GM23338 (cell line): ENCODE measurements around the gene WWOX. TPM values are rescaled to one million over a fixed set of nuclear protein-coding genes. Genes with fewer than 3 reads are reported as not detected.

Experiments
- ATAC-seq: fragments of 200-7000 bp; cut with Tn5 transposase; 3 replicates; pipeline ENCODE4 v1.9.1; 2020
- DNase-seq: peaks from one replicate; pipeline ENCODE4 v3.0.0-alpha.2; 2015; ENCODE audit warnings: low spot score
- H2AFZ ChIP-seq: fragments of 200-600 bp; sonication (generic); 2 replicates; pipeline ENCODE4 v1.8.0; 2016; ENCODE audit warnings: antibody characterized with exemption, mild to moderate bottlenecking, moderate library complexity
- H3F3A ChIP-seq: fragments of 200-600 bp; sonication (generic); replicated peaks from 2 replicates; pipeline ENCODE4 v1.8.0; 2017; ENCODE audit warnings: antibody characterized with exemption, mixed run types, low read depth
- H3K27ac ChIP-seq: fragments of 200-600 bp; sonication (generic); 2 replicates; pipeline ENCODE4 v1.6.1; 2016; ENCODE audit warnings: low read depth
- H3K27me3 ChIP-seq: fragments of 200-600 bp; sonication (generic); 2 replicates; pipeline ENCODE4 v1.8.0; 2016; ENCODE audit warnings: mild to moderate bottlenecking, mixed run types, moderate library complexity; ENCODE audit not compliant: insufficient read depth
- H3K36me3 ChIP-seq: fragments of 200-600 bp; sonication (generic); 2 replicates; pipeline ENCODE4 v1.8.0; 2016; ENCODE audit warnings: mild to moderate bottlenecking; ENCODE audit not compliant: insufficient read depth
- H3K4me1 ChIP-seq: fragments of 200-600 bp; sonication (generic); 2 replicates; pipeline ENCODE4 v1.8.0; 2016; ENCODE audit warnings: mild to moderate bottlenecking, moderate library complexity; ENCODE audit not compliant: insufficient read depth
- H3K4me2 ChIP-seq: fragments of 200-600 bp; sonication (generic); 2 replicates; pipeline ENCODE4 v1.7.1; 2017; ENCODE audit warnings: mixed run types
- H3K4me3 ChIP-seq: fragments of 200-600 bp; sonication (generic); 2 replicates; pipeline ENCODE4 v1.6.1; 2016; ENCODE audit warnings: mixed run types
- H3K79me2 ChIP-seq: fragments of 200-600 bp; sonication (generic); replicated peaks from 2 replicates; pipeline ENCODE4 v1.8.0; 2017; ENCODE audit warnings: mild to moderate bottlenecking; ENCODE audit not compliant: insufficient read depth
- H3K9me2 ChIP-seq: fragments of 200-600 bp; sonication (generic); 2 replicates; pipeline ENCODE4 v1.8.0; 2017; ENCODE audit not compliant: insufficient read depth
- H4K20me1 ChIP-seq: fragments of 200-600 bp; sonication (generic); replicated peaks from 2 replicates; pipeline ENCODE4 v1.8.0; 2017; ENCODE audit warnings: mild to moderate bottlenecking; ENCODE audit not compliant: insufficient read depth
- H3K27ac Mint-ChIP-seq: 2 replicates; pipeline ENCODE4 v1.8.0; 2020; ENCODE audit warnings: inconsistent platforms, mild to moderate bottlenecking, moderate library complexity, mixed read lengths
- H3K27me3 Mint-ChIP-seq: 3 replicates; pipeline ENCODE4 v1.8.0; 2022; ENCODE audit warnings: low read depth, mild to moderate bottlenecking, moderate library complexity, mixed read lengths, inconsistent platforms; ENCODE audit not compliant: insufficient read depth, poor library complexity
- H3K36me3 Mint-ChIP-seq: 3 replicates; pipeline ENCODE4 v1.8.0; 2021; ENCODE audit warnings: low read depth, mild to moderate bottlenecking, inconsistent platforms, moderate library complexity, mixed read lengths
- H3K4me1 Mint-ChIP-seq: 3 replicates; pipeline ENCODE4 v1.8.0; 2020; ENCODE audit warnings: mild to moderate bottlenecking, inconsistent platforms, mixed read lengths
- H3K4me3 Mint-ChIP-seq: 3 replicates; pipeline ENCODE4 v1.8.0; 2021; ENCODE audit warnings: moderate library complexity, mild to moderate bottlenecking, inconsistent platforms, mixed read lengths
- H3K9me3 Mint-ChIP-seq: 3 replicates; pipeline ENCODE4 v1.8.0; 2020; ENCODE audit warnings: moderate library complexity, mild to moderate bottlenecking, inconsistent platforms, mixed read lengths
- CREB1 ChIP-seq: fragments of 250-450 bp; sonication (Bioruptor Pico); IDR thresholded peaks from 2 replicates; pipeline ENCODE4 v1.5.0; 2020; ENCODE audit warnings: low read depth, mild to moderate bottlenecking, moderate library complexity
- CTCF ChIP-seq, 2 experiments: fragments of 200-600 bp in 1 of 2; sonication (generic) in 1 of 2; conservative IDR thresholded peaks; 2 replicates each; pipeline versions ENCODE4 v1.5.1 to v1.6.1; 2016 to 2017; ENCODE audit warnings: antibody characterized with exemption in 2 of 2, low read depth in 2 of 2, mild to moderate bottlenecking in 2 of 2, moderate library complexity in 1 of 2
- ETS1 ChIP-seq: IDR thresholded peaks from 2 replicates; pipeline ENCODE4 v1.6.1; 2016; ENCODE audit warnings: antibody characterized with exemption
- EZH2 ChIP-seq: fragments of 200-600 bp; sonication (generic); IDR thresholded peaks from one replicate; pipeline ENCODE4 v1.8.0; 2017; ENCODE audit warnings: antibody characterized with exemption, mild to moderate bottlenecking, low read depth; ENCODE audit not compliant: unreplicated experiment
- EZH2phosphoT487 ChIP-seq: fragments of 200-600 bp; sonication (generic); IDR thresholded peaks from one replicate; pipeline ENCODE4 v1.8.1; 2018; ENCODE audit warnings: antibody characterized with exemption; ENCODE audit not compliant: unreplicated experiment
- JUNB ChIP-seq: IDR thresholded peaks from one replicate; pipeline ENCODE4 v1.6.1; 2016; ENCODE audit warnings: antibody characterized with exemption; ENCODE audit not compliant: unreplicated experiment
- NANOG ChIP-seq: IDR thresholded peaks from 2 replicates; pipeline ENCODE4 v1.6.1; 2016; ENCODE audit warnings: antibody characterized with exemption, borderline replicate concordance
- POLR2AphosphoS5 ChIP-seq: IDR thresholded peaks from 2 replicates; pipeline ENCODE4 v1.6.1; 2016; ENCODE audit warnings: antibody characterized with exemption, low read depth
- REST ChIP-seq: IDR thresholded peaks from one replicate; pipeline ENCODE4 v1.6.1; 2018; ENCODE audit warnings: antibody characterized with exemption; ENCODE audit not compliant: unreplicated experiment
- STAT1 ChIP-seq: IDR thresholded peaks from one replicate; pipeline ENCODE4 v1.6.1; 2016; ENCODE audit warnings: antibody characterized with exemption; ENCODE audit not compliant: unreplicated experiment
- ZNF114 ChIP-seq: fragments of 250-450 bp; sonication (Bioruptor Pico); IDR thresholded peaks from 2 replicates; pipeline ENCODE4 v1.5.0; 2020; ENCODE audit warnings: mild to moderate bottlenecking, moderate library complexity
- ZNF331 ChIP-seq: fragments of 250-450 bp; sonication (Bioruptor Pico); IDR thresholded peaks from 2 replicates; pipeline ENCODE4 v1.5.0; 2020; ENCODE audit warnings: low read depth, mild to moderate bottlenecking, moderate library complexity
- polyA plus RNA-seq: library from polyadenylated mRNA; unstranded; fragments of >200 nt; fragmentation: Nextera tagmentation; extraction: Ambion mirVana; gene quantifications from 2 replicates; pipeline ENCODE4 v1.2.1, GENCODE V29; 2016
- total RNA-seq: library from RNA; depleted of rRNA; stranded (reverse); fragments of >200 nt; shearing (Covaris generic); gene quantifications from 2 replicates; pipeline ENCODE4 v1.2.3, GENCODE V29; 2014

Gene WWOX
- total and polyA plus RNA-seq, 2 experiments from 2014 or later, result 10.0 to 19.3 TPM

GRCh38 chr16:78648517-78648916 is 549.1 kb downstream of the WWOX start (continued):
- TF ChIP-seq REST (no peak), ZNF331 (CRISPR knock-in tag) (no peak), CREB1 (no peak), ZNF114 (no peak), NANOG (no peak), EZH2phosphoT487 (no peak)

- no peaks in the 10 kb centered on the region for H3K36me3 Mint-ChIP-seq
- H3F3A ChIP-seq, result no peaks in the 10 kb centered on the region
- H3K4me3 ChIP-seq, result no peak overlapping the region
- H3K4me3 Mint-ChIP-seq, result no peak overlapping the region
- H3K27ac ChIP-seq, result no peak overlapping the region
- no peak overlapping the region for H3K4me2 ChIP-seq
- H3K36me3 ChIP-seq, result no peaks in the 10 kb centered on the region
- H3K4me1 ChIP-seq, result peaks cover 3% of the 10 kb centered on the region; the same call in 1 of the 2 replicates
- peaks cover 3% of the 10 kb centered on the region; the same call in 2 of the 3 replicates for H3K4me1 Mint-ChIP-seq
- no peaks in the 10 kb centered on the region for H3K27me3 ChIP-seq
- H3K27me3 Mint-ChIP-seq, result no peaks in the 10 kb centered on the region
- no peak for DNase-seq
- no peak overlapping the region for H2AFZ ChIP-seq
- H3K79me2 ChIP-seq, result no peaks in the 10 kb centered on the region
- H3K27ac Mint-ChIP-seq, result no peak overlapping the region
- no peak for ATAC-seq
- H3K9me3 Mint-ChIP-seq, result no peaks in the 10 kb centered on the region
- H3K9me2 ChIP-seq, result 0 out of 2 replicates have a peak, but pooled peaks cover 7% of the 10 kb centered on the region
- H4K20me1 ChIP-seq, result no peaks in the 10 kb centered on the region; the same call in 1 of the 2 replicates
- TF ChIP-seq REST (no peak), CTCF (conservative IDR thresholded peaks at IDR 0.05; ENCODE audit: low read depth in 2 of 2) (no peak), POLR2AphosphoS5 (no peak), EZH2 (no peak), ZNF114 (no peak), NANOG (no peak), STAT1 (no peak), CREB1 (no peak), ETS1 (no peak), ZNF331 (CRISPR knock-in tag) (no peak), EZH2phosphoT487 (no peak), JUNB (no peak)
Measured at GRCh38 chr16:78650339-78651074, 551.1 kb downstream of the WWOX start.
